HG03469 (cell line): ENCODE results near the gene STAT4.

Experiments used
- ATAC-seq: cut with Tn5 transposase; IDR thresholded peaks from one replicate; pipeline ENCODE4 v1.9.1; 2021; ENCODE audit warnings: mild to moderate bottlenecking, moderate library complexity, moderate number of reproducible peaks; ENCODE audit not compliant: unreplicated experiment

Gene STAT4

GRCh38 chr2:191020221-191020741 is 130.5 kb downstream of the STAT4 start:
- peak; percentile 66 for ATAC-seq

- ATAC-seq: no peak
Observed at GRCh38 chr2:191019376-191019775, 131.4 kb downstream of the STAT4 start.

- ATAC-seq: no peak
Observed at GRCh38 chr2:191018643-191019119, 132.1 kb downstream of the STAT4 start.

GRCh38 chr2:191018048-191018447 is 132.7 kb downstream of the STAT4 start:
- ATAC-seq: no peak

- ATAC-seq: no peak
Observed at GRCh38 chr2:191015831-191016230, 135.0 kb downstream of the STAT4 start.

GRCh38 chr2:191015239-191015638 is 135.6 kb downstream of the STAT4 start:
- no peak for ATAC-seq

- no peak for ATAC-seq
Observed at GRCh38 chr2:191014653-191015020, 136.2 kb downstream of the STAT4 start.

GRCh38 chr2:191013932-191014652 is 136.7 kb downstream of the STAT4 start, which contains the start of gene STAT1:
Gene STAT1, minus strand, starts transcription at chr2:191014171. Its CDS starts 4,168 bp downstream, at chr2:191010003.
- peak; percentile 80 for ATAC-seq

GRCh38 chr2:191013682-191013931 is 137.2 kb downstream of the STAT4 start:
- peak; percentile 0 for ATAC-seq

GRCh38 chr2:191012845-191013681 is 137.7 kb downstream of the STAT4 start:
- no peak for ATAC-seq

- no peak for ATAC-seq
Observed at GRCh38 chr2:191012346-191012745, 138.4 kb downstream of the STAT4 start.

GRCh38 chr2:191010887-191011885 is 139.6 kb downstream of the STAT4 start:
- no peak for ATAC-seq

GRCh38 chr2:191009541-191010374 is 141.0 kb downstream of the STAT4 start:
- ATAC-seq: no peak

GRCh38 chr2:191008286-191008685 is 142.5 kb downstream of the STAT4 start:
- no peak for ATAC-seq

GRCh38 chr2:191006997-191007783 is 143.6 kb downstream of the STAT4 start:
- no peak for ATAC-seq

GRCh38 chr2:191006297-191006696 is 144.5 kb downstream of the STAT4 start:
- ATAC-seq: no peak

- no peak for ATAC-seq
Observed at GRCh38 chr2:191003405-191004309, 147.1 kb downstream of the STAT4 start.

GRCh38 chr2:191001624-191002023 is 149.2 kb downstream of the STAT4 start:
- no peak for ATAC-seq
